Measurements from ENCODE around the gene E4F1.

DNA sequence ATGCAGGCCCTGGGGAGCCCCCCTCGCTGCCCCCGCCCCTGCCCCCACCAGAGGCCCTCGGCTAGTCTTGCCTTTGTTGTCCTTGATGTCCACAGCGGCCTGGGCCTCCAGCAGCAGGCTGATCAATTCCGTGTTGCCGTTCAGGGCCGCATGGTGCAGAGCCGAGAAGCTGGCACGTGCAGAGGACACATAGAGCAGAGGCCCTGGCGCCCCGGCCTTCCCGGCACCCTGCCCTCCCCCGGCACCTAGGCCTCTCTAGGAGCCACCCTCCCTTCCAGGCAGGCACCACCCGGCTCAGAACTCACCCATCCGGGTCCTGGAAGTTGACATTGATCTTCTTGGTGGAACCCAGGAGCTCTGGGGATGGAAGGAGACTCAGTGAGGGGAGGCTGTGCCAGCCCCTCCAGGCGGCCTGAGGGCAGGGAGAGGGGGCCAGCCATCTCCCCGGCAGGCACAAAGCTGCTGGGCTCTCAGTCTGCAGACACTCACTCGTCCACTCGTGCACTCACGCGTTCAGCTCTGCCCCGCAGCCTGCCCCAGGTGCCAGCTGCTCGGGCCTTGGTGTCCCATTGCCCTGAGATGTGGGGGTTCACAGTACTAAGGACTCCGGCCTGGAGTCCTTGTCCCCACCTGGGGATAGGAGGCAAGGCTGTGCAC is 33.3 kb upstream of the E4F1 start:
- TF ChIP-seq EZH2 (IDR thresholded peaks at IDR 0.05; ENCODE audit: low read length, unreplicated experiment): no peak
- TF ChIP-seq, protein P1, sequence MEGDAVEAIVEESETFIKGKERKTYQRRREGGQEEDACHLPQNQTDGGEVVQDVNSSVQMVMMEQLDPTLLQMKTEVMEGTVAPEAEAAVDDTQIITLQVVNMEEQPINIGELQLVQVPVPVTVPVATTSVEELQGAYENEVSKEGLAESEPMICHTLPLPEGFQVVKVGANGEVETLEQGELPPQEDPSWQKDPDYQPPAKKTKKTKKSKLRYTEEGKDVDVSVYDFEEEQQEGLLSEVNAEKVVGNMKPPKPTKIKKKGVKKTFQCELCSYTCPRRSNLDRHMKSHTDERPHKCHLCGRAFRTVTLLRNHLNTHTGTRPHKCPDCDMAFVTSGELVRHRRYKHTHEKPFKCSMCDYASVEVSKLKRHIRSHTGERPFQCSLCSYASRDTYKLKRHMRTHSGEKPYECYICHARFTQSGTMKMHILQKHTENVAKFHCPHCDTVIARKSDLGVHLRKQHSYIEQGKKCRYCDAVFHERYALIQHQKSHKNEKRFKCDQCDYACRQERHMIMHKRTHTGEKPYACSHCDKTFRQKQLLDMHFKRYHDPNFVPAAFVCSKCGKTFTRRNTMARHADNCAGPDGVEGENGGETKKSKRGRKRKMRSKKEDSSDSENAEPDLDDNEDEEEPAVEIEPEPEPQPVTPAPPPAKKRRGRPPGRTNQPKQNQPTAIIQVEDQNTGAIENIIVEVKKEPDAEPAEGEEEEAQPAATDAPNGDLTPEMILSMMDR (conservative IDR thresholded peaks at IDR 0.05; ENCODE audit: low read depth, low read length): no peak
